A673 (cell line): ENCODE results near the gene RNF111.

Source experiments
- CTCF ChIP-seq: fragments of 300-800, 200-600 bp; sonication (generic); conservative IDR thresholded peaks from 2 replicates; pipeline ENCODE4 v1.5.1; 2017; ENCODE audit warnings: low read depth, mild to moderate bottlenecking, antibody characterized with exemption, low read length, moderate library complexity, mixed read lengths
- EZH2 ChIP-seq: fragments of 200-600 bp; sonication (generic); IDR thresholded peaks from 2 replicates; pipeline ENCODE4 v1.6.1; 2017; ENCODE audit warnings: borderline replicate concordance, low read depth, mild to moderate bottlenecking, mixed read lengths, antibody characterized with exemption, low read length; ENCODE audit not compliant: poor library complexity, severe bottlenecking

GRCh38 chr15:59060348-59060747, 72.9 kb downstream of the RNF111 start:
- TF ChIP-seq CTCF (no peak), EZH2 (no peak)
